GM12875 (cell line): ENCODE measurements around the gene CEP104.
"Not testable (repeated sequence)": the region's sequence is repeated elsewhere in the genome, so short reads cannot be mapped to it uniquely, and the experiment has no call there.

Experiments used
- H3K4me3 ChIP-seq: one replicate; pipeline ENCODE4 v1.5.1; 2011; ENCODE audit warnings: low read depth, low read length, control low read depth
- CTCF ChIP-seq: IDR thresholded peaks from 2 replicates; pipeline ENCODE4 v1.5.1; 2011; ENCODE audit warnings: low read depth, mild to moderate bottlenecking, control low read depth, inconsistent platforms, low read length, moderate library complexity, borderline replicate concordance; ENCODE audit not compliant: insufficient read depth

The CEP104 gene

GRCh38 chr1:3814771-3815561 lies 42.0 kb downstream of the CEP104 start:
- H3K4me3 ChIP-seq = no peak overlapping the region
- TF ChIP-seq CTCF = no peak

GRCh38 chr1:3814065-3814464 lies 42.9 kb downstream of the CEP104 start:
- H3K4me3 ChIP-seq = no peak overlapping the region
- TF ChIP-seq CTCF = no peak

- no peak for TF ChIP-seq CTCF
- no peak overlapping the region for H3K4me3 ChIP-seq
These were observed 45.5 kb downstream of the CEP104 start for GRCh38 chr1:3811595-3811911.

GRCh38 chr1:3810149-3810761 lies 46.8 kb downstream of the CEP104 start:
- H3K4me3 ChIP-seq = not testable (repeated sequence)

GRCh38 chr1:3809680-3810079 lies 47.3 kb downstream of the CEP104 start:
- no peak for TF ChIP-seq CTCF
- no peak overlapping the region for H3K4me3 ChIP-seq

GRCh38 chr1:3807769-3808168 lies 49.2 kb downstream of the CEP104 start:
- no peak for TF ChIP-seq CTCF
- no peak overlapping the region for H3K4me3 ChIP-seq

GRCh38 chr1:3805038-3805437 lies 52.0 kb downstream of the CEP104 start:
- TF ChIP-seq CTCF = no peak
- H3K4me3 ChIP-seq = no peak overlapping the region

GRCh38 chr1:3804627-3804944 lies 52.4 kb downstream of the CEP104 start:
- H3K4me3 ChIP-seq = not testable (repeated sequence)
